ENCODE measurements around the gene KLHDC4.

- TF ChIP-seq EZH2 (IDR thresholded peaks at IDR 0.05; ENCODE audit: borderline replicate concordance, low read depth, low read length, severe bottlenecking) (no peak), CTCF (IDR thresholded peaks at IDR 0.05; ENCODE audit: borderline replicate concordance, extremely low read depth, low read length, poor library complexity, severe bottlenecking) (no peak)
These were observed 107.1 kb downstream of the KLHDC4 start for GRCh38 chr16:87658564-87659225.

All from DND-41 (cell line).